Endothelial cell of umbilical vein (primary cell): ENCODE data around the gene NT5DC2. TPM values are rescaled to one million over a fixed set of nuclear protein-coding genes. Genes with fewer than 3 reads are reported as not detected.

Source experiments
- BruUV-seq: library from RNA; stranded (reverse); fragments of 400-500 nt; replicated peaks from 2 replicates; lab custom pipeline; 2021; lab: Mats Ljungman, UMichigan
- CTCF ChIA-PET: fragments of 300-600, 350-600 bp; sonication (Branson Sonifier 250); formaldehyde crosslinking; loops from one replicate; lab custom pipeline; 2021; ENCODE audit warnings: antibody characterized with exemption, inconsistent platforms; lab: Charles Lee
- POLR2A ChIA-PET: fragments of 300-600, 350-600 bp; sonication (Branson Sonifier 250); formaldehyde crosslinking; loops from one replicate; lab custom pipeline; 2021; ENCODE audit warnings: antibody characterized with exemption, inconsistent platforms; lab: Charles Lee
- DNase-seq: peaks from one replicate; pipeline ENCODE4 v3.0.0-alpha.2; 2011; ENCODE audit warnings: low read depth, low spot score
- FAIRE-seq: peaks from 2 replicates; lab custom pipeline; 2011; peaks lifted over from hg19 to GRCh38; lab: Jason Lieb, UNC
- H2AFZ ChIP-seq: 2 replicates; pipeline ENCODE4 v1.6.0; 2012; ENCODE audit warnings: low read depth, low read length, control low read depth, inconsistent platforms
- H3K27ac ChIP-seq: 2 replicates; pipeline ENCODE4 v1.5.1; 2011; ENCODE audit warnings: low read depth, mild to moderate bottlenecking, control low read depth, low read length, moderate library complexity; ENCODE audit not compliant: insufficient read depth
- H3K27me3 ChIP-seq, 2 experiments: 2 replicates each; pipeline versions ENCODE4 v1.6.0 to v1.6.1; 2011; ENCODE audit warnings: low read length in 2 of 2, mixed read lengths in 1 of 2; ENCODE audit not compliant: control insufficient read depth in 2 of 2, insufficient read depth in 2 of 2
- H3K36me3 ChIP-seq, 2 experiments: 2 replicates in 1 of 2; 3 replicates in 1 of 2; pipeline ENCODE4 v1.5.1; 2011; ENCODE audit warnings: low read length in 2 of 2, mild to moderate bottlenecking in 1 of 2, moderate library complexity in 1 of 2; ENCODE audit not compliant: control insufficient read depth in 2 of 2, insufficient read depth in 2 of 2; ENCODE audit errors: extremely low read depth in 1 of 2
- H3K4me1 ChIP-seq: 3 replicates; pipeline ENCODE4 v1.5.1; 2011; ENCODE audit warnings: mild to moderate bottlenecking, low read length; ENCODE audit not compliant: control insufficient read depth, insufficient read depth; ENCODE audit errors: extremely low read depth
- H3K4me2 ChIP-seq: 2 replicates; pipeline ENCODE4 v1.6.1; 2011; ENCODE audit warnings: low read length, control low read depth, mixed read lengths; ENCODE audit not compliant: insufficient read depth
- H3K4me3 ChIP-seq, 3 experiments: fragments of 200-600 bp in 1 of 3; sonication (generic), shearing (Covaris generic) in 1 of 3; replicated peaks in 1 of 3; 2 replicates each; pipeline ENCODE4 v1.5.1; 2011 to 2016; ENCODE audit warnings: control low read depth in 3 of 3, low read length in 3 of 3, mild to moderate bottlenecking in 2 of 3, inconsistent platforms in 1 of 3, low read depth in 1 of 3, moderate library complexity in 1 of 3; ENCODE audit not compliant: insufficient read depth in 1 of 3
- H3K79me2 ChIP-seq: 2 replicates; pipeline ENCODE4 v1.6.0; 2012; ENCODE audit warnings: low read length, inconsistent platforms; ENCODE audit not compliant: control insufficient read depth, insufficient read depth
- H3K9ac ChIP-seq: replicated peaks from 2 replicates; pipeline ENCODE3; 2011; ENCODE audit warnings: low read length, control low read depth; ENCODE audit not compliant: insufficient read depth; ENCODE audit errors: extremely low read depth
- H3K9me1 ChIP-seq: replicated peaks from 3 replicates; pipeline ENCODE4 v1.6.0; 2011; ENCODE audit warnings: mild to moderate bottlenecking, low read length; ENCODE audit not compliant: control insufficient read depth, insufficient read depth; ENCODE audit errors: extremely low read depth
- H3K9me3 ChIP-seq: replicated peaks from 2 replicates; pipeline ENCODE4 v1.5.1; 2012; ENCODE audit warnings: low read length, inconsistent platforms; ENCODE audit not compliant: control insufficient read depth, insufficient read depth
- H4K20me1 ChIP-seq: replicated peaks from 2 replicates; pipeline ENCODE3; 2011; ENCODE audit warnings: mild to moderate bottlenecking, low read length; ENCODE audit not compliant: control insufficient read depth, insufficient read depth; ENCODE audit errors: extremely low read depth
- EZH2 ChIP-seq: IDR thresholded peaks from 2 replicates; pipeline ENCODE4 v1.6.1; 2012; ENCODE audit warnings: borderline replicate concordance, low read depth, mild to moderate bottlenecking, moderate library complexity, low read length, inconsistent platforms; ENCODE audit not compliant: severe bottlenecking
- FOS ChIP-seq: IDR thresholded peaks from 2 replicates; pipeline ENCODE4 v1.6.1; 2011; ENCODE audit warnings: mild to moderate bottlenecking, low read length, moderate library complexity, borderline replicate concordance; ENCODE audit not compliant: insufficient read depth
- GATA2 ChIP-seq: IDR thresholded peaks from 2 replicates; pipeline ENCODE4 v1.7.0; 2011; ENCODE audit warnings: low read depth, mild to moderate bottlenecking, moderate library complexity, mixed read lengths, low read length; ENCODE audit not compliant: insufficient read length, insufficient read depth
- JUN ChIP-seq: IDR thresholded peaks from 2 replicates; pipeline ENCODE4 v1.6.1; 2011; ENCODE audit warnings: borderline replicate concordance, low read depth; ENCODE audit not compliant: insufficient read length, insufficient read depth
- MYC ChIP-seq: IDR thresholded peaks from one replicate; pipeline ENCODE4 v1.6.1; 2011; ENCODE audit warnings: mild to moderate bottlenecking, low read depth, low read length
- POLR2A ChIP-seq: IDR thresholded peaks from 2 replicates; pipeline ENCODE4 v1.6.1; 2012; ENCODE audit warnings: low read depth, mild to moderate bottlenecking, control low read depth, low read length
- POLR2AphosphoS5 ChIP-seq: IDR thresholded peaks from 2 replicates; pipeline ENCODE4 v1.6.1; 2012; ENCODE audit warnings: low read depth, mild to moderate bottlenecking, control low read depth, low read length, moderate library complexity; ENCODE audit not compliant: insufficient read depth
- dilution Hi-C: fragments of 300-500 bp; cut with MboI; formaldehyde crosslinking; loops from one replicate; pipeline ENCODE4 v1.15.0; 2019; ENCODE audit warnings: low sequenced_read_pairs; ENCODE audit not compliant: extremely low pct_ligation_motif_present
- intact Hi-C: fragments of 100-400 bp; cut with micrococcal nuclease; formaldehyde crosslinking; loops from one replicate; pipeline ENCODE4 v1.10.0; 2022
- polyA plus RNA-seq, 4 experiments: library from polyadenylated mRNA; depleted of rRNA in 3 of 4; stranded (reverse) in 3 of 4; unstranded in 1 of 4; fragments of >200 nt; gene quantifications; 2 replicates each; pipeline versions ENCODE4 v1.2.1 to v1.2.3, GENCODE V29; 2011 to 2012; ENCODE audit warnings: missing spikeins in 1 of 4
- total RNA-seq: library from RNA; stranded (reverse); gene quantifications from 2 replicates; pipeline ENCODE4 v1.2.3, GENCODE V29; 2021
- TF ChIP-seq, protein P1 (sequence below), 2 donors: IDR thresholded peaks; 1 replicate in 1 of 2; 2 replicates in 1 of 2; pipeline ENCODE4 v1.5.1; 2011; ENCODE audit warnings: low read length in 2 of 2, mild to moderate bottlenecking in 2 of 2, moderate library complexity in 2 of 2, control low read depth in 1 of 2, inconsistent platforms in 1 of 2, low read depth in 1 of 2; ENCODE audit not compliant: insufficient read depth in 1 of 2; ENCODE audit errors: extremely low read depth in 1 of 2
- TF ChIP-seq, protein P2 (sequence below): IDR thresholded peaks from 2 replicates; pipeline ENCODE4 v1.6.1; 2011; ENCODE audit not compliant: insufficient read depth, insufficient read length

NT5DC2 gene
- total and polyA plus RNA-seq, 2 donors (not counting 3 experiments of a cell fraction or from before 2014, with no cell fraction given) = 298 to 402 TPM

DNA sequence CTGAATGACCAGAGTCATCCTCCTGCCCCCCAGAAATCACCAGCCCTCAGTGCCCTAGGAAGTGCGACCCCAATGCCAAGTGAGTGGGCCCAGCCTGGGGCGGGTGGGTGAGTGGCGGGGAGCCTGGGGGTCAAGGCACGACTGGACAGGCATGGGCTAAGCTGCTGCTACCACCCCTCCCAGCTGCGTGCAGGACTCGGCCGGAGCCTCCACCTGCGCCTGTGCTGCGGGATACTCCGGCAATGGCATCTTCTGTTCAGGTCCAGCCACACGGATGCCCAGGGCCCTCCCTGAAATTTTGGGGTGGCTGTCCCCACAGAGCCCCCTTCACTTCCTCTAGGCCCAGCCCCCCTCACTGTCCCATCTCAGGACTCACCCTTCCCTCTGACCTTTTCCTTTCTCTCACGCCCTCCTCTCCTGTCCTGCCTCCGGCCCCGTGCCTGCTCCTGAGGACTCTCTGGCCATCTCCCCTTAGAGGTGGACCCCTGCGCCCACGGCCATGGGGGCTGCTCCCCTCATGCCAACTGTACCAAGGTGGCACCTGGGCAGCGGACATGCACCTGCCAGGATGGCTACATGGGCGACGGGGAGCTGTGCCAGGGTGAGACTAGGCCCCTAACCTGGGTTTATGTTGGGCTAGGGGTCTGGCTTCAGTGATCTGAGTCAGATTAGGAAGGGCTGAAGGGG is 17.0 kb downstream of the NT5DC2 start:
- Histone ChIP-seq H3K79me2 (no peaks in the 10 kb centered on the region), H3K9ac (no peak overlapping the region), H3K4me3 (no peak overlapping the region), H3K9me3 (no peaks in the 10 kb centered on the region), H3K4me2 (no peak overlapping the region), H3K9me1 (no peaks in the 10 kb centered on the region), H3K36me3 (peaks cover 23 to 89% of the 10 kb centered on the region in 2 experiments), H3K27ac (no peak overlapping the region), H4K20me1 (no peaks in the 10 kb centered on the region), H2AFZ (no peak overlapping the region), H3K4me1 (no peaks in the 10 kb centered on the region), H3K27me3 (no peaks in the 10 kb centered on the region)
- TF ChIP-seq, protein P1, sequence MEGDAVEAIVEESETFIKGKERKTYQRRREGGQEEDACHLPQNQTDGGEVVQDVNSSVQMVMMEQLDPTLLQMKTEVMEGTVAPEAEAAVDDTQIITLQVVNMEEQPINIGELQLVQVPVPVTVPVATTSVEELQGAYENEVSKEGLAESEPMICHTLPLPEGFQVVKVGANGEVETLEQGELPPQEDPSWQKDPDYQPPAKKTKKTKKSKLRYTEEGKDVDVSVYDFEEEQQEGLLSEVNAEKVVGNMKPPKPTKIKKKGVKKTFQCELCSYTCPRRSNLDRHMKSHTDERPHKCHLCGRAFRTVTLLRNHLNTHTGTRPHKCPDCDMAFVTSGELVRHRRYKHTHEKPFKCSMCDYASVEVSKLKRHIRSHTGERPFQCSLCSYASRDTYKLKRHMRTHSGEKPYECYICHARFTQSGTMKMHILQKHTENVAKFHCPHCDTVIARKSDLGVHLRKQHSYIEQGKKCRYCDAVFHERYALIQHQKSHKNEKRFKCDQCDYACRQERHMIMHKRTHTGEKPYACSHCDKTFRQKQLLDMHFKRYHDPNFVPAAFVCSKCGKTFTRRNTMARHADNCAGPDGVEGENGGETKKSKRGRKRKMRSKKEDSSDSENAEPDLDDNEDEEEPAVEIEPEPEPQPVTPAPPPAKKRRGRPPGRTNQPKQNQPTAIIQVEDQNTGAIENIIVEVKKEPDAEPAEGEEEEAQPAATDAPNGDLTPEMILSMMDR (IDR thresholded peaks at IDR 0.05; ENCODE audit: extremely low read depth in 1 of 2, insufficient read depth in 1 of 2, low read depth in 1 of 2, low read length in 2 of 2) = no peak
- TF ChIP-seq MYC (no peak), JUN (no peak), POLR2A (no peak), EZH2 (no peak), GATA2 (no peak), FOS (no peak), POLR2AphosphoS5 (no peak)
- TF ChIP-seq, protein P2, sequence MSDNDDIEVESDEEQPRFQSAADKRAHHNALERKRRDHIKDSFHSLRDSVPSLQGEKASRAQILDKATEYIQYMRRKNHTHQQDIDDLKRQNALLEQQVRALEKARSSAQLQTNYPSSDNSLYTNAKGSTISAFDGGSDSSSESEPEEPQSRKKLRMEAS = no peak
- intact Hi-C loops = no loop called here
- ChIA-PET POLR2A (no interaction called here), CTCF (no interaction called here)
- FAIRE-seq (no peak), DNase-seq (no peak)
- dilution Hi-C loops = no loop called here
- TSS peak; percentile 3 for BruUV-seq
